H1 (cell line): ENCODE results near the gene LPIN2. TPM values are rescaled to one million over a fixed set of nuclear protein-coding genes. Genes with fewer than 3 reads are reported as not detected.

Experiments used
- CHD7 ChIP-seq: fragments of 300-600 bp; sonication (generic); IDR thresholded peaks from 2 replicates; pipeline ENCODE4 v1.7.1; 2012; ENCODE audit warnings: low read length, moderate library complexity, mild to moderate bottlenecking, inconsistent platforms; ENCODE audit not compliant: insufficient replicate concordance
- CTCF ChIP-seq, 3 experiments: IDR thresholded peaks; 1 replicate in 2 of 3; 2 replicates in 1 of 3; pipeline versions ENCODE4 v1.5.1 to v1.6.1; 2011; ENCODE audit warnings: low read length in 3 of 3, mild to moderate bottlenecking in 3 of 3, inconsistent platforms in 2 of 3, low read depth in 1 of 3, moderate library complexity in 1 of 3; ENCODE audit not compliant: insufficient read depth in 1 of 3; ENCODE audit errors: control extremely low read depth in 1 of 3
- HDAC6 ChIP-seq: IDR thresholded peaks from one replicate; pipeline ENCODE4 v1.7.1; 2012; ENCODE audit warnings: low read depth, mild to moderate bottlenecking, inconsistent platforms, low read length, moderate library complexity
- polyA plus RNA-seq, 7 experiments: library from polyadenylated mRNA; depleted of rRNA in 3 of 7; stranded (reverse) in 5 of 7; unstranded in 2 of 7; fragments of >200 nt in 5 of 7; fragments of 200-250 nt in 2 of 7; gene quantifications; 1 replicate in 5 of 7; 2 replicates in 1 of 7; 4 replicates in 1 of 7; pipeline versions ENCODE4 v1.2.1 to v1.2.3, GENCODE V29; 2011 to 2013; ENCODE audit warnings: missing spikeins in 2 of 7, mixed read lengths in 2 of 7
- total RNA-seq: library from RNA; stranded (reverse); fragmentation: NEBNext Ultra II Directional; extraction: Animal tissue kit (Norgen Biotek cat#: 25700); gene quantifications from 2 replicates; pipeline ENCODE4 v1.2.1, GENCODE V29; 2021

Gene LPIN2
- total and polyA plus RNA-seq, 2 of the 8 experiments (the other 6 are each of a cell fraction or from before 2014, with no cell fraction given) = 7.4 to 14.2 TPM

- no peak for TF ChIP-seq CHD7
- no peak for TF ChIP-seq HDAC6
- TF ChIP-seq CTCF (IDR thresholded peaks at IDR 0.05; ENCODE audit: control extremely low read depth in 1 of 3, insufficient read depth in 1 of 3, low read depth in 1 of 3, low read length in 3 of 3) = no peak
- TF ChIP-seq, all 59 proteins: peak for 0
Observed at GRCh38 chr18:3051718-3052410, 38.9 kb upstream of the LPIN2 start (continued).
